K562 (cell line): Measurements from ENCODE around the gene LDLRAD3. TPM values are rescaled to one million over a fixed set of nuclear protein-coding genes. Genes with fewer than 3 reads are reported as not detected.

Source experiments
- BHLHE40 ChIP-seq: IDR thresholded peaks from 2 replicates; pipeline ENCODE4 v1.6.1; 2011; ENCODE audit warnings: low read length, improper control_type of control experiment
- CEBPG ChIP-seq, 3 experiments: fragments of 200-800 bp in 1 of 3; sonication (Bioruptor generic) in 1 of 3; sonication (generic) in 1 of 3; formaldehyde crosslinking in 1 of 3; IDR thresholded peaks in 2 of 3; conservative IDR thresholded peaks in 1 of 3; 2 replicates each; pipeline versions ENCODE4 v1.6.1 to v1.8.0; 2016 to 2022; ENCODE audit warnings: missing compliant biosample characterization in 2 of 3, missing genetic modification characterization in 2 of 3, mild to moderate bottlenecking in 1 of 3, missing genetic modification reagents in 1 of 3
- DDX20 ChIP-seq: fragments of 450-650 bp; IDR thresholded peaks from 2 replicates; pipeline ENCODE4 v1.6.1; 2016; ENCODE audit warnings: missing genetic modification characterization, low read depth, mild to moderate bottlenecking, missing compliant biosample characterization, moderate library complexity
- HCFC1 ChIP-seq: IDR thresholded peaks from 2 replicates; pipeline ENCODE4 v1.6.1; 2012; ENCODE audit warnings: low read depth, low read length, improper control_type of control experiment
- HDAC2 ChIP-seq: fragments of 450-650 bp; IDR thresholded peaks from 2 replicates; pipeline ENCODE4 v1.6.1; 2016; ENCODE audit warnings: mild to moderate bottlenecking
- HMGN3 ChIP-seq: IDR thresholded peaks from 2 replicates; pipeline ENCODE4 v1.6.1; 2011; ENCODE audit warnings: borderline replicate concordance, low read depth, mild to moderate bottlenecking, mixed read lengths, low read length; ENCODE audit not compliant: insufficient read length; ENCODE audit errors: extremely low read depth
- HNRNPUL1 ChIP-seq: fragments of 200-400 bp; formaldehyde crosslinking; IDR thresholded peaks from 2 replicates; pipeline ENCODE4 v1.6.1; 2017; ENCODE audit warnings: low read length
- LCOR ChIP-seq: sonication (generic); formaldehyde crosslinking; IDR thresholded peaks from 2 replicates; pipeline ENCODE4 v1.8.0; 2022; ENCODE audit warnings: mild to moderate bottlenecking, missing genetic modification reagents
- NCOA4 ChIP-seq: fragments of 450-650 bp; IDR thresholded peaks from 2 replicates; pipeline ENCODE4 v1.6.1; 2018; ENCODE audit warnings: mild to moderate bottlenecking; ENCODE audit not compliant: partially characterized antibody
- PHF21A ChIP-seq: fragments of 450-650 bp; IDR thresholded peaks from 2 replicates; pipeline ENCODE4 v1.6.1; 2017; ENCODE audit warnings: low read depth, borderline replicate concordance
- PRDM10 ChIP-seq: fragments of 450-650 bp; IDR thresholded peaks from 2 replicates; pipeline ENCODE4 v1.6.1; 2018; ENCODE audit not compliant: partially characterized antibody
- PURB ChIP-seq: sonication (generic); formaldehyde crosslinking; IDR thresholded peaks from 2 replicates; pipeline ENCODE4 v1.9.0; 2021; ENCODE audit warnings: low read depth, mild to moderate bottlenecking, missing genetic modification reagents
- RBFOX2 ChIP-seq: fragments of 200-400 bp; formaldehyde crosslinking; IDR thresholded peaks from 2 replicates; pipeline ENCODE4 v1.6.1; 2017; ENCODE audit warnings: low read depth, mild to moderate bottlenecking, low read length, moderate library complexity
- RFX5 ChIP-seq: IDR thresholded peaks from 2 replicates; pipeline ENCODE4 v1.6.1; 2011; ENCODE audit warnings: low read depth, mild to moderate bottlenecking, improper control_type of control experiment, low read length
- SMARCA5 ChIP-seq: fragments of 450-650 bp; IDR thresholded peaks from 2 replicates; pipeline ENCODE4 v1.6.1; 2016
- SUPT5H ChIP-seq: fragments of 450-650 bp; IDR thresholded peaks from 2 replicates; pipeline ENCODE4 v1.6.1; 2016
- TARDBP ChIP-seq: fragments of 450-650 bp; IDR thresholded peaks from 2 replicates; pipeline ENCODE4 v1.6.1; 2016
- TOE1 ChIP-seq, 2 experiments: fragments of 450-650 bp in 1 of 2; sonication (generic) in 1 of 2; formaldehyde crosslinking in 1 of 2; IDR thresholded peaks; 2 replicates each; pipeline versions ENCODE4 v1.7.1 to v1.8.0; 2016 to 2022; ENCODE audit warnings: borderline replicate concordance in 2 of 2, mild to moderate bottlenecking in 2 of 2, antibody characterized with exemption in 1 of 2, inconsistent platforms in 1 of 2, low read depth in 1 of 2, missing genetic modification reagents in 1 of 2, moderate library complexity in 1 of 2
- polyA plus RNA-seq, 8 experiments: library from polyadenylated mRNA; depleted of rRNA in 4 of 8; stranded (reverse) in 5 of 8; unstranded in 3 of 8; fragments of >200 nt; fragmentation: Nextera tagmentation in 2 of 8; fragmentation: Illumina TruSeq in 1 of 8; extraction: Ambion mirVana in 2 of 8; extraction: Trizol in 1 of 8; gene quantifications; 2 replicates each; pipeline versions ENCODE4 v1.2.1 to v1.2.3, GENCODE V29; 2011 to 2014; ENCODE audit warnings: inconsistent platforms in 1 of 8, missing spikeins in 1 of 8
- total RNA-seq, 7 experiments: library from RNA; depleted of rRNA in 6 of 7; stranded (reverse); fragments of >200 nt in 6 of 7; fragmentation: Illumina TruSeq in 2 of 7; extraction: Trizol in 2 of 7; gene quantifications; 2 replicates each; pipeline versions ENCODE4 v1.2.1 to v1.2.3, GENCODE V29; 2011 to 2021; ENCODE audit warnings: low replicate concordance in 1 of 7
- TF ChIP-seq, protein P1 (sequence below), 2 experiments: IDR thresholded peaks; 2 replicates each; pipeline ENCODE4 v1.6.1; 2012; ENCODE audit warnings: improper control_type of control experiment in 2 of 2, low read depth in 2 of 2, low read length in 2 of 2, borderline replicate concordance in 1 of 2
- TF ChIP-seq, protein P2 (sequence below), 2 experiments: fragments of 450-650 bp; IDR thresholded peaks; 2 replicates each; pipeline ENCODE4 v1.6.1; 2016
- TF ChIP-seq, protein P3 (sequence below): fragments of 450-650 bp; conservative IDR thresholded peaks from 2 replicates; pipeline ENCODE4 v1.6.1; 2016; ENCODE audit warnings: missing genetic modification characterization, low read depth, mild to moderate bottlenecking, missing compliant biosample characterization, moderate library complexity

Gene LDLRAD3
- total and polyA plus RNA-seq, 9 of the 15 experiments (the other 6 are each of a cell fraction or from before 2014, with no cell fraction given), result 0.73 to 7.2 (median 3.5) TPM

DNA sequence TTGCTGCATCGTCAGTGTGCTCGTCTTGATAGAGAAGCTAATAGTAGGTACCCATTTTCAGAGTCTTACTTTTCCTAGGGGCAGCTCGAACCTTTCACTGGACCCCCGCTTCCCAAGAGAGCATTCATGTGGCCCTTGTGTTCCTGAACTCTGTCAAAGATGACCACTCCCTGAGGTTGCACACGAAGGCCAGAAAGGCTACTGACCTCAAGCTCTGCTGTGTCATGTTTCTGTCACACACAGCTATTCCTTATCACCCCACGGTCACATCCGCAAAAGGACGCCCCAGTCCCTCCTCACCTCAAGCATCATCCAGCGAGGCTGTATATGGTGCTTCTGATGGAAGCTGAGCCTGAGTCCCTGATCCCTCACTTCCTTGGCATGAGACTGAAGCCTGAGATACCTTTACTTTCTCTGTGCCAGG, 171.5 kb downstream of the LDLRAD3 start (continued):
- TF ChIP-seq, protein P1, sequence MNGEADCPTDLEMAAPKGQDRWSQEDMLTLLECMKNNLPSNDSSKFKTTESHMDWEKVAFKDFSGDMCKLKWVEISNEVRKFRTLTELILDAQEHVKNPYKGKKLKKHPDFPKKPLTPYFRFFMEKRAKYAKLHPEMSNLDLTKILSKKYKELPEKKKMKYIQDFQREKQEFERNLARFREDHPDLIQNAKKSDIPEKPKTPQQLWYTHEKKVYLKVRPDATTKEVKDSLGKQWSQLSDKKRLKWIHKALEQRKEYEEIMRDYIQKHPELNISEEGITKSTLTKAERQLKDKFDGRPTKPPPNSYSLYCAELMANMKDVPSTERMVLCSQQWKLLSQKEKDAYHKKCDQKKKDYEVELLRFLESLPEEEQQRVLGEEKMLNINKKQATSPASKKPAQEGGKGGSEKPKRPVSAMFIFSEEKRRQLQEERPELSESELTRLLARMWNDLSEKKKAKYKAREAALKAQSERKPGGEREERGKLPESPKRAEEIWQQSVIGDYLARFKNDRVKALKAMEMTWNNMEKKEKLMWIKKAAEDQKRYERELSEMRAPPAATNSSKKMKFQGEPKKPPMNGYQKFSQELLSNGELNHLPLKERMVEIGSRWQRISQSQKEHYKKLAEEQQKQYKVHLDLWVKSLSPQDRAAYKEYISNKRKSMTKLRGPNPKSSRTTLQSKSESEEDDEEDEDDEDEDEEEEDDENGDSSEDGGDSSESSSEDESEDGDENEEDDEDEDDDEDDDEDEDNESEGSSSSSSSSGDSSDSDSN (IDR thresholded peaks at IDR 0.05; ENCODE audit: borderline replicate concordance in 1 of 2, low read depth in 2 of 2, low read length in 2 of 2), result no peak
- TF ChIP-seq TARDBP (no peak), PRDM10 (no peak), SUPT5H (no peak), PHF21A (no peak), HCFC1 (no peak), RBFOX2 (no peak), HDAC2 (peak; percentile 75), RFX5 (no peak), BHLHE40 (peak; percentile 72), NCOA4 (no peak), TOE1 (IDR thresholded peaks at IDR 0.05; ENCODE audit: borderline replicate concordance) (no peak), TOE1 (CRISPR knock-in tag; IDR thresholded peaks at IDR 0.05; ENCODE audit: borderline replicate concordance, low read depth) (no peak), HNRNPUL1 (no peak), CEBPG (CRISPR knock-in tag; IDR thresholded peaks at IDR 0.05) (no peak), CEBPG (tag; conservative IDR thresholded peaks at IDR 0.05 in 1 of 2, IDR thresholded peaks at IDR 0.05 in 1 of 2) (no peak), HMGN3 (no peak), PURB (CRISPR knock-in tag) (no peak), DDX20 (tag) (no peak), LCOR (CRISPR knock-in tag) (no peak), SMARCA5 (no peak)
- TF ChIP-seq, protein P2, sequence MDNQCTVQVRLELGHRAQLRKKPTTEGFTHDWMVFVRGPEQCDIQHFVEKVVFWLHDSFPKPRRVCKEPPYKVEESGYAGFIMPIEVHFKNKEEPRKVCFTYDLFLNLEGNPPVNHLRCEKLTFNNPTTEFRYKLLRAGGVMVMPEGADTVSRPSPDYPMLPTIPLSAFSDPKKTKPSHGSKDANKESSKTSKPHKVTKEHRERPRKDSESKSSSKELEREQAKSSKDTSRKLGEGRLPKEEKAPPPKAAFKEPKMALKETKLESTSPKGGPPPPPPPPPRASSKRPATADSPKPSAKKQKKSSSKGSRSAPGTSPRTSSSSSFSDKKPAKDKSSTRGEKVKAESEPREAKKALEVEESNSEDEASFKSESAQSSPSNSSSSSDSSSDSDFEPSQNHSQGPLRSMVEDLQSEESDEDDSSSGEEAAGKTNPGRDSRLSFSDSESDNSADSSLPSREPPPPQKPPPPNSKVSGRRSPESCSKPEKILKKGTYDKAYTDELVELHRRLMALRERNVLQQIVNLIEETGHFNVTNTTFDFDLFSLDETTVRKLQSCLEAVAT (IDR thresholded peaks at IDR 0.05), result no peak
- TF ChIP-seq, protein P3, sequence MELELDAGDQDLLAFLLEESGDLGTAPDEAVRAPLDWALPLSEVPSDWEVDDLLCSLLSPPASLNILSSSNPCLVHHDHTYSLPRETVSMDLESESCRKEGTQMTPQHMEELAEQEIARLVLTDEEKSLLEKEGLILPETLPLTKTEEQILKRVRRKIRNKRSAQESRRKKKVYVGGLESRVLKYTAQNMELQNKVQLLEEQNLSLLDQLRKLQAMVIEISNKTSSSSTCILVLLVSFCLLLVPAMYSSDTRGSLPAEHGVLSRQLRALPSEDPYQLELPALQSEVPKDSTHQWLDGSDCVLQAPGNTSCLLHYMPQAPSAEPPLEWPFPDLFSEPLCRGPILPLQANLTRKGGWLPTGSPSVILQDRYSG, result no peak; the same call in 1 of the 2 replicates
